Vagina (tissue), 2 donors: ENCODE data around the gene ETS2. TPM values are rescaled to one million over a fixed set of nuclear protein-coding genes. Genes with fewer than 3 reads are reported as not detected.

Experiments used
- DNase-seq, 2 donors: peaks; one replicate each; pipeline ENCODE4 v3.0.0-alpha.2; 2017; ENCODE audit errors: extremely low spot score in 2 of 2
- H3K27ac ChIP-seq: fragments of 200-600 bp; sonication (generic); one replicate; pipeline ENCODE4 v1.5.1; 2019
- H3K27me3 ChIP-seq: fragments of 200-600 bp; sonication (generic); one replicate; pipeline ENCODE4 v1.5.1; 2019
- H3K36me3 ChIP-seq, 2 donors: fragments of 200-600 bp; sonication (generic); one replicate each; pipeline ENCODE4 v1.5.1; 2017 to 2019
- H3K4me1 ChIP-seq: fragments of 200-600 bp; sonication (generic); one replicate; pipeline ENCODE4 v1.5.1; 2019
- H3K4me3 ChIP-seq, 2 donors: fragments of 200-600 bp; sonication (generic); 1 replicate in 1 of 2; 2 replicates in 1 of 2; pipeline ENCODE4 v1.5.1; 2016 to 2019
- H3K9me3 ChIP-seq: fragments of 200-600 bp; sonication (generic); one replicate; pipeline ENCODE4 v1.5.1; 2019
- POLR2A ChIP-seq, 2 donors: fragments of 450-650 bp; IDR thresholded peaks; one replicate each; pipeline ENCODE4 v1.6.1; 2017; ENCODE audit warnings: antibody characterized with exemption in 2 of 2, mild to moderate bottlenecking in 2 of 2, moderate library complexity in 2 of 2
- POLR2AphosphoS5 ChIP-seq, 2 donors: sonication (generic); formaldehyde crosslinking; IDR thresholded peaks; one replicate each; pipeline ENCODE4 v1.9.0; 2017; ENCODE audit warnings: antibody characterized with exemption in 2 of 2, mild to moderate bottlenecking in 2 of 2, low read depth in 1 of 2; ENCODE audit not compliant: insufficient read depth in 1 of 2
- intact Hi-C: fragments of 100-400 bp; cut with DNase I; formaldehyde crosslinking; loops from one replicate; pipeline ENCODE4 v1.15.1; 2023
- total RNA-seq: library from RNA; depleted of rRNA; stranded (reverse); fragments of >200 nt; gene quantifications from one replicate; pipeline ENCODE4 v1.2.3, GENCODE V29; 2016
- TF ChIP-seq, protein P1 (sequence below), 3 experiments: fragments of 450-650 bp in 2 of 3; fragments of 200-600 bp in 1 of 3; sonication (generic) in 1 of 3; IDR thresholded peaks; one replicate each; pipeline ENCODE4 v1.5.1; 2017 to 2019; ENCODE audit warnings: antibody characterized with exemption in 3 of 3, mild to moderate bottlenecking in 2 of 3, moderate library complexity in 2 of 3

Gene ETS2
- total RNA-seq, 1 donor from 2014 or later: 134 TPM

- intact Hi-C loops: no loop called here
- H3K27me3 ChIP-seq: no peaks in the 10 kb centered on the region
- H3K4me3 ChIP-seq: no peak overlapping the region
- TF ChIP-seq POLR2A (IDR thresholded peaks at IDR 0.05): no peak
- TF ChIP-seq, protein P1, sequence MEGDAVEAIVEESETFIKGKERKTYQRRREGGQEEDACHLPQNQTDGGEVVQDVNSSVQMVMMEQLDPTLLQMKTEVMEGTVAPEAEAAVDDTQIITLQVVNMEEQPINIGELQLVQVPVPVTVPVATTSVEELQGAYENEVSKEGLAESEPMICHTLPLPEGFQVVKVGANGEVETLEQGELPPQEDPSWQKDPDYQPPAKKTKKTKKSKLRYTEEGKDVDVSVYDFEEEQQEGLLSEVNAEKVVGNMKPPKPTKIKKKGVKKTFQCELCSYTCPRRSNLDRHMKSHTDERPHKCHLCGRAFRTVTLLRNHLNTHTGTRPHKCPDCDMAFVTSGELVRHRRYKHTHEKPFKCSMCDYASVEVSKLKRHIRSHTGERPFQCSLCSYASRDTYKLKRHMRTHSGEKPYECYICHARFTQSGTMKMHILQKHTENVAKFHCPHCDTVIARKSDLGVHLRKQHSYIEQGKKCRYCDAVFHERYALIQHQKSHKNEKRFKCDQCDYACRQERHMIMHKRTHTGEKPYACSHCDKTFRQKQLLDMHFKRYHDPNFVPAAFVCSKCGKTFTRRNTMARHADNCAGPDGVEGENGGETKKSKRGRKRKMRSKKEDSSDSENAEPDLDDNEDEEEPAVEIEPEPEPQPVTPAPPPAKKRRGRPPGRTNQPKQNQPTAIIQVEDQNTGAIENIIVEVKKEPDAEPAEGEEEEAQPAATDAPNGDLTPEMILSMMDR (IDR thresholded peaks at IDR 0.05): no peak
- TF ChIP-seq POLR2AphosphoS5 (IDR thresholded peaks at IDR 0.05; ENCODE audit: insufficient read depth in 1 of 2, low read depth in 1 of 2): no peak
- DNase-seq: no peak
- H3K36me3 ChIP-seq: no peaks in the 10 kb centered on the region
- H3K4me1 ChIP-seq: peaks cover 14% of the 10 kb centered on the region
- H3K27ac ChIP-seq: no peak overlapping the region
- no peaks in the 10 kb centered on the region for H3K9me3 ChIP-seq
These were observed 14.8 kb upstream of the ETS2 start for GRCh38 chr21:38790961-38791360.

DNA sequence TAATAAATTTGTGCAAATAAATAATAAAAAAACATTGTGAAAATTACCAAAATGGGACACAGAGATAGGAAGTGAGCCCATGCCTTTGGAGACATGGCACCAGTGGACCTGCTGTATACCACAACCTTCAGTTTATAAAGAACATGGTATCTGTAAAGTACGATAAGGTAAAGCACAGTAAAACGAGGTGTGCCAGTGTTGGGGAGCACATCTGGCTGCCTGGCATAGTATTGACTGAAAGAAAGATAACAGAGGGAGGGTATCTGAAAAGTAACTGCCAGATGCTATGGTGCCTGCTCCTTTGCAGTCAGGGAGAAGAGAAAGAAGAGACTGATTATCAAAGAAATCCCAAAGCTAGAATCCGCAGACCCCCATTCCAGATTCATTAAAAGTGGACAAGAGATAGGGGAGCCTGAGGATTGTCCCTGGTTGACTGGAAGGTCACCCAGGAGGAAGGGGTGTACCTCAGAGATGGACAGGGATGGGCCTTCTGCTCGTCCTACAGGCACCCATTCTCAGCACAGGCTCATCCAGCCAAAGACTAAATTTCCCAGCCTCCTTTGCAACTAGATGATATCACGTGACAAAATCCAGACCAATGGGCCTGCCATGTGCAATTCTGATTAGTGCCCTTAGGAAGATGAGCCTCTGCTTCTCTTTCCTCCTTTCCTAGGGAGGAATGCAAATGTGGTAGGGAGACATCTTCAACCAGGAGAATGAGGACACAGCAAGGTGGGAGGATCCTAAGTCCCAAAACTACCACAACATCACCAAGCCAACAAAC is 12.9 kb upstream of the ETS2 start:
- H3K9me3 ChIP-seq: no peaks in the 10 kb centered on the region
- H3K4me1 ChIP-seq: peaks cover 7% of the 10 kb centered on the region
- no peak overlapping the region for H3K27ac ChIP-seq
- TF ChIP-seq POLR2AphosphoS5 (IDR thresholded peaks at IDR 0.05; ENCODE audit: insufficient read depth in 1 of 2, low read depth in 1 of 2): no peak
- no peak for TF ChIP-seq POLR2A (IDR thresholded peaks at IDR 0.05)
- TF ChIP-seq, protein P1 (IDR thresholded peaks at IDR 0.05): no peak
- intact Hi-C loops: no loop called here
- H3K4me3 ChIP-seq: no peak overlapping the region
- no peaks in the 10 kb centered on the region for H3K27me3 ChIP-seq
- H3K36me3 ChIP-seq: no peaks in the 10 kb centered on the region
- DNase-seq: no peak

DNA sequence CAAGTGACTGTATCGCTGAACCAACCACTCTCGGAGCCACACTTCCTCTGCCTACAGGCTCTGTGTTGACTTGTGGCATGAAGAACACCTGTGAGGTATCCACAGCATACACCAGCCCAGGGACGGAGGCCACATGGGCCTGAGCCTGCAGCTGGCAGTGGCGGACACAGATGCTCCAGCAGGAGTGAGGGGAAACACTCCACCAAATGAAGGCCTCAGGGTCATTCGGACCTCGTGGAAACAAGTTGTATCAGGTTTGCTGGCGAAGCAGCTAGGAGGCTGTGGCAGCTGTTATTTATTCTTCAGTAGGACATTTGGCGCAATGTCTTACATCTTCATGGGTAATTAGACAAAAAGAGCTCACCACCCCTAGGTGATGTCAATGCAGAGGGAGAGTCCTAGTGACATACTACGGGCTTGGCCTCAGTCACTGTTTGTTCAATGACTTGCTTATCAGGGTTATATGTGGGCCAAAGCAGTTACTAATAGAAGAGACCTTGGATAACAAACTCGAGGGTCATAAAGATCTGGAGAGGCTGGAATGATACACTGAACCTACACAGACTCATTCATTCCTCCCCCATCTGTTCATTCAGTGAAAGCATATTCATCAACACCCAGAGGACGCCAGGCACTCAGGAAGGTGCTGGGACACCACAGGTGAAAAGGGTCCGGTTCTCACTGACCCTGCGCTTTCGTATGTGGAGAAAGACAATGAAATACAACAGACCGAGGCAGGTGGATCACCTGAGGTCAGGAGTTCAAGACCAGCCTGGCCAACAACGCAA is 11.6 kb upstream of the ETS2 start:
- Histone ChIP-seq H3K4me1 (peaks cover 6% of the 10 kb centered on the region), H3K27me3 (no peaks in the 10 kb centered on the region), H3K27ac (no peak overlapping the region), H3K4me3 (no peak overlapping the region), H3K36me3 (no peaks in the 10 kb centered on the region), H3K9me3 (no peaks in the 10 kb centered on the region)
- no peak for TF ChIP-seq POLR2A (IDR thresholded peaks at IDR 0.05)
- TF ChIP-seq, protein P1 (IDR thresholded peaks at IDR 0.05): no peak
- TF ChIP-seq POLR2AphosphoS5 (IDR thresholded peaks at IDR 0.05; ENCODE audit: insufficient read depth in 1 of 2, low read depth in 1 of 2): no peak
- DNase-seq: no peak
- intact Hi-C loops: no loop called here

- no peaks in the 10 kb centered on the region for H3K27me3 ChIP-seq
These were observed 10.8 kb upstream of the ETS2 start for GRCh38 chr21:38794978-38795377.

More at GRCh38 chr21:38794978-38795377, 10.8 kb upstream of the ETS2 start:
- H3K9me3 ChIP-seq: no peaks in the 10 kb centered on the region
- TF ChIP-seq POLR2A (IDR thresholded peaks at IDR 0.05): no peak
- TF ChIP-seq, protein P1 (IDR thresholded peaks at IDR 0.05): no peak
- no peak for TF ChIP-seq POLR2AphosphoS5 (IDR thresholded peaks at IDR 0.05; ENCODE audit: insufficient read depth in 1 of 2, low read depth in 1 of 2)
- no peak overlapping the region for H3K4me3 ChIP-seq
- H3K27ac ChIP-seq: no peak overlapping the region
- peaks cover 6% of the 10 kb centered on the region for H3K4me1 ChIP-seq
- no peak for DNase-seq
- intact Hi-C loops: no loop called here
- H3K36me3 ChIP-seq: no peaks in the 10 kb centered on the region
